Ammon's horn (tissue), 1 donor: ENCODE measurements around the gene SLC35F3.

ENCODE experiments used
- DNase-seq: peaks from one replicate; pipeline ENCODE4 v3.0.0-alpha.2; 2016; ENCODE audit warnings: low spot score

Gene SLC35F3

GRCh38 chr1:233912447-233912846, 8.0 kb downstream of the SLC35F3 start:
- no peak for DNase-seq

GRCh38 chr1:233912909-233913308, 8.4 kb downstream of the SLC35F3 start:
- DNase-seq = no peak

- DNase-seq = no peak
Observed at GRCh38 chr1:233916706-233917105, 12.2 kb downstream of the SLC35F3 start.

- no peak for DNase-seq
Observed at GRCh38 chr1:233919786-233920185, 15.3 kb downstream of the SLC35F3 start.

- DNase-seq = no peak
Observed at GRCh38 chr1:233928123-233928522, 23.6 kb downstream of the SLC35F3 start.

- no peak for DNase-seq
Observed at GRCh38 chr1:233933339-233933738, 28.9 kb downstream of the SLC35F3 start.

GRCh38 chr1:233935297-233935868, 30.9 kb downstream of the SLC35F3 start:
- no peak for DNase-seq

GRCh38 chr1:233936422-233936821, 31.9 kb downstream of the SLC35F3 start:
- DNase-seq = no peak

- no peak for DNase-seq
Observed at GRCh38 chr1:233936842-233937241, 32.4 kb downstream of the SLC35F3 start.

GRCh38 chr1:233938476-233938875, 34.0 kb downstream of the SLC35F3 start:
- no peak for DNase-seq

GRCh38 chr1:233939451-233939850, 35.0 kb downstream of the SLC35F3 start:
- DNase-seq = no peak

GRCh38 chr1:233940908-233941307, 36.4 kb downstream of the SLC35F3 start:
- DNase-seq = no peak

- DNase-seq = no peak
Observed at GRCh38 chr1:233944601-233945000, 40.1 kb downstream of the SLC35F3 start.

GRCh38 chr1:233945573-233945972, 41.1 kb downstream of the SLC35F3 start:
- DNase-seq = no peak

- no peak for DNase-seq
Observed at GRCh38 chr1:233945979-233946378, 41.5 kb downstream of the SLC35F3 start.

- no peak for DNase-seq
Observed at GRCh38 chr1:233946724-233947123, 42.2 kb downstream of the SLC35F3 start.

- no peak for DNase-seq
Observed at GRCh38 chr1:233951804-233952203, 47.3 kb downstream of the SLC35F3 start.

GRCh38 chr1:233957691-233958090, 53.2 kb downstream of the SLC35F3 start:
- no peak for DNase-seq

- DNase-seq = no peak
Observed at GRCh38 chr1:233959102-233959501, 54.6 kb downstream of the SLC35F3 start.

- DNase-seq = no peak
Observed at GRCh38 chr1:233959971-233960370, 55.5 kb downstream of the SLC35F3 start.

- DNase-seq = no peak
Observed at GRCh38 chr1:233960386-233960785, 55.9 kb downstream of the SLC35F3 start.

- no peak for DNase-seq
Observed at GRCh38 chr1:233962878-233963277, 58.4 kb downstream of the SLC35F3 start.

- no peak for DNase-seq
Observed at GRCh38 chr1:233965856-233966255, 61.4 kb downstream of the SLC35F3 start.

- DNase-seq = no peak
Observed at GRCh38 chr1:233971753-233972152, 67.3 kb downstream of the SLC35F3 start.

GRCh38 chr1:233972563-233972950, 68.1 kb downstream of the SLC35F3 start:
- DNase-seq = no peak
